Stimulated activated CD8-positive, alpha-beta memory T cell treated with anti-CD3 and anti-CD28 coated beads, Interleukin-12 subunit alpha, Interleukin-12 subunit beta, amount 100 ng/mL, for 4 hours (primary cell): Measurements from ENCODE around the gene ARID5A.

Experiments
- DNase-seq: peaks from one replicate; pipeline ENCODE4 v3.0.0-alpha.2; 2020; ENCODE audit warnings: low read depth

ARID5A gene

DNA sequence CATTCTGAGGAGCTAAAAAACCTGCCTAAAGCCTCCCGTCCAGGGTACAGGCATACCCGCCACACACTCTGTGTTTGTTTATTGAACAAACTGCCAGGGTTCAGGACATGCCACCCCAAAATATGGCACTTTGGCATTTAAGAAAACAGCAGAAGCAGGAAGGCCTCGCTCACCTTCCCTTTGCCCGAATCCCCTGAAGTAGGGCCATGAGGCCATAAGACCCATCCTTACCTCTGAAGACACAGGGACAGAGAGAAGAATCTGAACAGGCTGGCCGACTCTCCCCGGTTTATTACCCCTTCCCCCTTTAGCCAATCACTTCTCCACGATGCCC lies 29.7 kb upstream of the ARID5A start:
- DNase-seq: no peak

DNA sequence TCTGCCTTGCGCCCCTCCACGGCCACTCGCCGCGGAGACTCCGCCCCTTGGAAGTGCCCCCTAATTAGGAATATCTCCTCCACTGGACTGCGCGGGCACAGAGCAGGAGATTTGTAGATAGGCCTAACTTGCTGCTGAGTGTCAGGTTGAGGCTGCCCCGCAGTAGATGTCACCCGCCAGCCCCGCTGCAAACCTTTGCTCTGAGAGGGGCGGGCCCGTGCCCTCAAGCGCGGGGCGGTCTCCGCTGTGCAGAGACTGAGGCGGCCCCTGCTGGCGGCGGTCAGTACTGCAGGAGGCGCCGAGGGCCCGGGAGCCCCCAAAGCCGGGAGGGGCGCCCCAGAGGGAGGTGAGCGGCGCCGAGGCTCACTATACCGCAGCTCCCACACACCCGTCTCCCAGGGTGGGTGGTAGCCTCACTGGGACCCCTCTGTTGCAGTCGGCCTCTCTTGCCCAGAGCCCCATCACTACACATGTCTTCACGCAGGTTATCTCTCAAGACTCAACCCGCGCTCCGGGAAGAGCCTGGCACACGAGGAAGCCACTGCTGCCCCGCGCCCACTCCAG lies 28.5 kb upstream of the ARID5A start:
- DNase-seq: peak; percentile 78

DNA sequence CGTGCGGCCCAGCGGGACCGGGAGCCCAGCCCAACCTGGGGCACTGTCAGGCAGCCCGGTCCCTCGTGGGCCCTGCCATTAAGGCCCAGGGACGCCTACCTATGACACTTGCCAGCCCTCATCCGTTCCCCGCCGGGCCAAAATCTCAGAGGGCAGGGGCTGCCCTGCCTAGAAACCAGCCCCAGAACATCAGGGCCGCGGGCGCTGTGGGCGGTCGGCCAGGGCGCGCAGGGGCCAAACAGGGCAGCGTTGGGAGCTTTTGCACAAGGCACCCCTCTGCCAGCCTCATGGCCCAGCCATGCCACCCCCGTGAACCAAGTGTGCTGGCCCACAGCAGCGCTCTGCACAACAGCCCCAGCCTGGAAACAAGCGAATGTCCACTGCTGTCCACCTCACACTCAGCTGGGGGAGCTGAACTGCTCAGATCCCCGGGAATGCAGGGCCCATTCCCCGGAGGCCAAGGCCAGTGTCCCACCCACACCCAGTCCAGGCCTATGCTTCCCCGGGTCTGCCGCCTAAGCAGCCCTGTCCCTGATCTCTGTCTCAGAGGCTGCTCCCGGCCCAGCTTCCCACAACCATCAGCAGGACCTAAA lies 27.9 kb upstream of the ARID5A start:
- no peak for DNase-seq

DNA sequence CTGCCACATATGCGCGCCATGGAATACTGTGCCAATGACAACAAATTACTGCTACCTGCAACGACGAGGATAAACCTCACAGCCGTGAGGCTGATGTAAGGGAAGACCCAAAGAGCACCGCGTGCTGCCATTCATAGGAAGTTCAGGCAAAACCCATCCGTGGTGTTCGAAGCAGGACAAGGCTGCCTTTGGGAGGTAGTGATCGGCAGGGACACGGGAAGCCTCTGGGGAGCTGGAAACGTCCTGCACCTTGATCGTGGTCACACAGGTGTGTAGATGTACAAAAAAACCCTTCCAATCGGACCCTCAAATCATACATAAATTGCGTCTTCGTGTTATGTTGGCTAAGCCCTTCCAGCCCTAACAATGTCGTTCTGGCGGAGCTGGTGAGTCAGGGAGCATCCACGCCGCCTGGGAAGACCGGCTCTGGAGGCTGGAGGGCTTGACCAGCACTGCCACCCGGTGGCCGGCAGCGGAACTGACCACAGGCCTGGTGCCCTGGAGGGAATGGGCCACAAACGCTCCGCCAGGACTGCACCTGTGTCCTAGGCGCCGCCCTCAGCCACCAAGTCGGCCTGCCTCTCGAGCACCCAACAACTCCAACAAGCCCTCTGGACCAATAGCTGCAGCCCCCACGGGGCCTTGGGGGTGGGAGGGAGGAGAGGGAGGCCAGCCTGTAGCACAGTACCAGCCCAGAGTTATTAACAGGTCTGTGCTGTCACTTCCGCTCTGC lies 27.3 kb upstream of the ARID5A start:
- peak; percentile 27 for DNase-seq

DNA sequence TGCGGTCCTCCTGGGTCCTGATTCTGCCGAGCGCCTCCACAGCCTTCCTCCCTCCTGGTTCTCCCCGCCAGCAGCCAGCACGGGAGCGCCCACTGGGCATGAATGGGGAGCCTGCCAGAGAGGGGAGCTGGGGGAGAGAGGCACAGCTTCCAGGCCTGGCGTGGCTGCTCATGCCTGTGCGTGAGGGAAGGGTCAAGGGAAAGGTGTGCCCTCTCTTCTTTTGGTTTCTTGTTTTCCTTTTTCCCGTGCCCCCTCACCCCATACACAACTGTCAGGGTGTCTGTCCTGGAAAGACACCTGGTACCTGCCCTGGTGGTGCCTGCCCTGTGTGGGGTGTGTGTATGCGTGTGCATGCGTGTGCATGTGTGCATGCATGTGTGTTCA lies 26.7 kb upstream of the ARID5A start:
- no peak for DNase-seq

DNA sequence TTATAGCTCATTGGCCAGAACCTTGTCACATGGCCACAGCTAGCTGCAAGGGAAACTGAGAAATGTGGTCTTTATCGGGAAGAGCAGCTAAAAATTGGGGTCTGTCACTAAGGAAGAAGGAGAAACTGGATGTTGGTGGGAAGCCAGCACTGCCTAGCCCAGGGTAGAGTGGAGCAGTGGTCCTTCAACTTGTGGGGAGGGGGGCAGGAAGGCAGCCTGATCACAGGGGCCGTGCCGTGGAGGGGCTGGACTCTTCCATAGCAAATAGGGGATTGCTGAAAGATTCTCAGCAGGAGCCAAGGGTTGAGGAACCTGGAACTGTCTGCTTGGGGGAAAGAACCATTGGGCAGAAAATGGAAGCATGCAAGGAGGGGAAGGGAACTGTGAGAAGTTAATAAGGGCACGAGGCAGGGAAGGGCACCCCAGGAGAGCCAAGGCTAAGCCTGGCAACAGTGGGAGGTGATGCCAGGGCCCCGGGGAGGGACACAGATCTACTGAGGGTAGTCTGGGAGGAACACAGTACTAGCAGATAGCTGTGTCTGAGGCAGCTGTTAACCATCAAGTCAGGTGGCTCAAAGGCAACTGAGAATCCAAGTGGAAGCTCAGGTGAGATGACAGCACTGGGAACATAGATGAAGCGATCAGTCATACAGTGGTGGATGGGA lies 25.5 kb upstream of the ARID5A start:
- DNase-seq: no peak

DNA sequence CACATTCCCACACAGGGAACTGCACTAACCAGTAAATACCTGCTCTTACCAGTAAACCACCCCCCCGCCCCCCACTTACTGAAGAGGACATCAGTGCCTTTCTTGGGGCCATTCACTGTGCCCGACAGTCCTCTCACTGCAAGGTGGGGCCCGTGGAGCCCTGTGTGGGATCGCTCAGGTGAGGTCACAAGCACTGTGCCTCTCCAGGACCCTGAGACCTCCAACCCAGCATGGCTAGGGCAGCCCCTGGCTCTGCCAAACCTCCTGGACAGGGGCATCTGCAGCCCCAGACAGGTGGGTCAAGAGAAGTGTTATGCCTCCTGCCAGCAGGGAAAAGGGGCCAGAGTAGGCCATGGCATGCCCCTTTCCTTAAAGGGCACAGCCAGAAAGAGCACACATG lies 24.7 kb upstream of the ARID5A start:
- DNase-seq: no peak

DNA sequence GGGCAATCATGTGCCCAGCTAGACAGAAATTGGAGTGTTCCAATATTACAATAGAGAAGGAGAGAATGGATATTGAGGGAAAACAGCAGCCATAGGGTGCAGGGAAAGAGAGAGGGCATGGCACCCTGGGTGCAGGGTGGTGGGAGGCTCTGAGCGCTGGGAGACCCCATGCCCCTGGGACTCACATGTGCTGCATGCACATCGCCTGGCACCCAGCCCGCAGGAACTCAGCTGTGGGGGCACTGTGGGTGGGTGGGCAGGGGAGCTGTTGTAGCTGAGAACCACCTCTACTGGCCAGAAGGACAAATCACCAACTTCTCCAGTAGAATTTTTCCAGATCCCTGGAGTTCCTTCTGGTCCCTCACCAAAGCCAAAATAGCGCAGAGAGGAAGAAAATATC lies 24.2 kb upstream of the ARID5A start:
- DNase-seq: no peak

DNA sequence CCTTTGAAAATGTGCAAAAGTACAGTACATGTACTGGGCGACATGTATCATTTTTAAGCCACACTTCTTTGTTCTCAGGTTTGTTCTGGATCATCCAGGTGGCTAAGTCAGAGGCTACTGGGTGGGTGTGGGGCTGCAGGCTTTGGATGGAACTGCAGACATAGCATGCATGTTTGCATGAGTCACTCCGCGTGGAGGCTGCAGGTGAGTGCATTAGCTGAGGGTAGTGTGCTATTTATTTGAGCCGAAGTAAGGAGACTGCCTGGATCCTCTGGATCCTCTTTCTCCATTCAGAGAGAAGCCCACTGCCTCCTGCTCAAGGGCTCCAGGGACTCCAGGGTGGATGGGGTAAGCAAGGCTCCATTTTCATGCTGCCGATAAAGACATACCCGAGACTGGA lies 22.0 kb upstream of the ARID5A start:
- DNase-seq: no peak

DNA sequence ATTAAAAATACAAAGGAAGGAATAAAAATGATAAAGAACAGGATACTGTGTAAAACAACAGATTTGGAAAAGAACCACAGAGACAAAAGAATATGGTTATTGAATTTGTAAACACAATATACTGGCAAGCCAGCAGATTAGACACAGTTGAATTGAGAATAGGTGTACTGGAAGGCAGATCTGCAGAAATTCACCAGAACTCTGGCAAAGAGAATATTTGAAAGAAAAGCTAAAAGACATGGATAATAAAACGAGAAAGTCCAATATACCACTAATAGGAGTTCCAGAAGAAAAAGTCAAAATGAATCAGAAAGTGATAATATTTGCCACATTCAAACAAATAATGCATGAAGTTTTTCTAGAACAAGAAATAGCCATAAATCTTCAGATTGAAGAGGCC lies 19.5 kb upstream of the ARID5A start:
- DNase-seq: no peak

DNA sequence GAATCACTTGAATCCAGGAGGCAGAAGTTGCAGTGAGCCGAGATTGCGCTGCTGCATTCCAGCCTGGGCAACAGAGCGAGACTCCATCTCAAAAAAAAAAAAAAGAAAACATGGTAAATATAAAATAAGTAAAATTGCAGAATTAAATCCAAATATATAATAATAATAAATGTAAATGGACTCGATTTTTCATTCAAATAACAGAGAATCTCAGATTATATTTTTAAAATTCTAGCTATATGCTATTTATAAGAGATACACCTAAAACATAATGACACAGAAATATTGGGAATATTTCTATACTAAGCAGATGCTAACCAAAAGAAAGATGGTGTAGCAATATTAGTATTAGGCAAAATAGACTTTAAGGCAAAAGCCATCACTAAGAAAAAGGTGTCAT lies 16.3 kb upstream of the ARID5A start:
- no peak for DNase-seq

DNA sequence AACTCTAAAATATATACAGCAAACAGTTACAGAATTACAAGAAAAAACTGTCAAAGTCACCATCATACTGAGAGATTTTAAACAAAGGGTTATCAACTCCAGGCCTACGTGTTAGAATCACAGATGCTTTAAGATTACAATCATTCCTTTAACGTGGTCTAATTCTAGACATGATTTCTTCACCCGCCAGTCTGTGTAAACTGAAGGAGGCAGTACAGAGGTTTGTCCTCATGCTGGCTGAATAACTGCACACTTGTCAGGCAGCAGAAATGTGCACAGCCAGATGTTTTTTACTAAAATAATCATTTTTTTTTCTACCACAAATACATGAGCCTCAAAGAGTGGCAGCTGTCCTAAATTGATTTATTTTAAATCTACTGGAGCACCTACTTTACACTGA lies 15.9 kb upstream of the ARID5A start:
- DNase-seq: no peak

DNA sequence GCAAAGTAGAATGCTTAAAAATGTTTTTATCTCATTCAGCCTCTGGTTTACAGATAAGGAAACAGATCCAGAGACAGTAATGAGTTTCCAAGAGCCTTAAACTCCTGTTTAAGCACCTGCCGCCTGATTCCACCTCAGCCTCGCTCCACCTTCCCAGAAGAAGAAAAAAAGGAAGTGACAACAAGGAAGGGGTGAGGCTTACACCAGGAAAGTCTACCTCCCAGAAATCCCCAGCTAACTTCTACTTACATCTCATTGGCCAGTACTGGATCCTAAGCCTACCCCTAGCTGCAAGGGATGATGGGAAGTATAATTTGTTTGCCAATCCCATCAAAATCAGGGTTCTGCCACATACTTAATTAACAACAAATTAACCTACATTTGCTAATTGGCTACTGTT lies 15.3 kb upstream of the ARID5A start:
- DNase-seq: no peak

DNA sequence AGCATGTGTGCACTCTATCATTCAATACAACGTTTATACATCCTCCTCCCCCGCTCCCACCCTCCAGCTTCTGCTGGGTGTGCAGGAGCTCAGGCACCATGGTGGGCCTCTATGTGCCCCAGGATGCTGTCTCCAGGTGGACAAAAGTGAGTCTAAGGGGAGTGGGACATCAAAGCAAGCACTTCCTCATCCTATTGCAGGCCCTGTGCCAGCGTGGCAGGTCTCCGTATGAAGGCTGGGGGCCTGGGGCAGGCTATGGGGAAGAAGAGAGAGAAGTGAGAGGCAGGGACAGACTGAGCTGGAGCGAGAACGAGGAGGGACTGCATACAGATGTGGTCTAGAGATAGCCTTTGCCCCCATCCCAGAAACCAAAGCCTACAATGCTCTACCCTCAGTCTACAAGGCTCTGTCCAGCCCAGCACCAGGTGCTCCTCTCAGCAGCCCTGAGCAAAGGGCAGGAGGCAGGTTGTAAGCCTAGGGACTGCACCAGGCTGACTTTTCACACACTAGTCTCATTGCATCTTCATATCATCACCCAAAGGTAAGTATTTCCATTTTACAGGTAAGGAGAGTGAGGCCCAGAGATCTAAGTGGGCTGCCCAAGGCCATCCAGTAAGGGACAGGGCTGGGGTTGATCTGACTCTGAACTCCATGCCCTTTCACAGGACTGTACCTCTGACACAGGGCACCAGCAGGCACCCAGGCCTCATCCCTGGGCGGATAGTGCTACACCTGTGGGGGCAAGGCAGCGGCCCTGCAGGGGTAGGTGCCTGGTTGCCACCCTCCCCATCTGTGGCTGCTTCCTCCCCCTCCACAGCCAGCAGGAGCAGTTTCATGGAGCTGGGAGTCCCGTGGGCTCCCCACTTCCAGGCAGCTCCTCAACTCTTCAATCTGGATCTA lies 14.0 kb upstream of the ARID5A start:
- no peak for DNase-seq

DNA sequence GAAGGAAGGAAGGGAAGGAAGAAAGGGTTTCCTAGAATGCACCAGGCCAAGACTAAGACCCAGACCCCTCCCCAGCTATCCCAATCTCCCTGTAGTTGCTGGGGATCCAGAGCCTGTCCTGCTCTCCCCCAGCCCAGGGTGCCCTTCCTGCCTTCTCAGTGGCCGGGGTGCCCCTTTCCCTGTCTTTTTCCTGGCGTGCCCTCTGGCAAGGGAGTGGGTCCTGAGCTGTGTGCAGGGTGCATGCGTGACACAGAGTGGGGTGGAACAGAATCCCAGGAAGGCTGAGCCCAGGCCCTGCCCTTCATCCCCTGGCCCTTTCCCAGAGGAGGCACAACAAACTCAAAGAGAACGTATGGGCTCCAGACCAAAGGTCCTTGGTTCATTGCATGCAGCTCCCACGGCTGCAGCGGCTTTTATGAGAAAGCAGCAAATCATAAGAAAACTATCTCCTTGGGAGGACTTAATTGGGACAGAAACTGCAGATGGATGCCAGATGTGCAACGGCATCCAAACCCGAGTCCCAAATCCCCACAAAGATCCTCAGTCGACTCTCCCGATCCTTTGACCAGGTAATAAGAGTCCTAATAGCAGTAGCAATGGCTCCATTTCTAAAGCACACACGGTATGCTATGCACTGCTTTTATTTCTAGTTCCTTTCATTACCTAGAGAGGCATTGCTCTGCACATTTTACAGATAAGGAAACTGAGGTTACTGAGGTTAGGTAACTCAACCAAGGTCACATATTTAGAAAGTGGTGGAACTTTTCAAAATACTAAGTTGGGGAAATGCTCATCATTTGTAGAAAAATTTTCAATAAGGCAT lies 12.7 kb upstream of the ARID5A start:
- DNase-seq: no peak

DNA sequence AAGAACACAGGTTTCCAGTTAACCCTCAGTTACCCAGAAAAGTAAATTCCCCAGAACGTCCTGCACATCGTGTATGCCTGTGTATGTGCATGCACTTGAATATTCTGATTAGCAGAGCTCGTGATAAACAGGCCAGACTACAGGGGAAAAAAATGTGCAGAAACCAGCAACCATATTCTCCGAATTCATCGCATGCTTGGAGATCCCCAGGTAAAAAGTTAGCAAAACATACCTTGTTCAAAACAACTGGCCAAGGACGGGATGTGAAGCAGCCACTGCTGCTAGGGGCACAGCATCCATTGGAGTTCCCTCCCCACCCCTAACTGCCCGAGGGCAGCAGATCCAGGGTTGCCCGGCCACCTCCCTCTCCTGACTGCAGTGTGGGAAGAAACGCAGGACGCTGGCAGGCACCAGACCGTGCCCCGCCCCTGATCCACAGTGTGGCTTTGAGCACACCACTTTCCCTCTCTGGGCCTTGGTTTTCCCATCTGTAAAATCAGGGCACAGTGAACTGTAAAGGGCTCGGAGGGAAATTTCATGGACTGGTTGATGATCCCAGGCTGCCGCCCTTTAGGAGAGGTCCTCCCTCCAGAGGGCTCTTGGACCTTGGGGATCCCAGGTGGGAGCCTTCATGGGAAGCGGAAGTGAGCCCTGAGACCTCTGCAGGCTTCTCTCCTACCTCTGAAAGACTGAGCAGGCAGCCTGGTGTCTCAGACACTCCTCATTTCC lies 11.9 kb upstream of the ARID5A start:
- no peak for DNase-seq

DNA sequence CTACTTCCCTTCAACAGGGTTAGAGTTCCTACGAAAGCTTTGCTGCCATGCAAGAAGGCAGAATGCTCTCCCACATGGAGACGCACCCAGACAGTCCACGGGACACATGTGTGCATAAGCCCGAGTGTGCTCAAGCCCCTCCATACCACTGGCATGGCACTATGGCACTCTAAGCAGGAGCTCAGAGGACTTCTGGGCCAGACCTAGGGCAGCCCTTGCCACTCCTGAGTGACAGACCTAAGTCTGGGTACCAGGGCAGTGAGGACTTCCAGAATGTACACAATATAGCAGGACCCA lies 11.4 kb upstream of the ARID5A start:
- DNase-seq: no peak

DNA sequence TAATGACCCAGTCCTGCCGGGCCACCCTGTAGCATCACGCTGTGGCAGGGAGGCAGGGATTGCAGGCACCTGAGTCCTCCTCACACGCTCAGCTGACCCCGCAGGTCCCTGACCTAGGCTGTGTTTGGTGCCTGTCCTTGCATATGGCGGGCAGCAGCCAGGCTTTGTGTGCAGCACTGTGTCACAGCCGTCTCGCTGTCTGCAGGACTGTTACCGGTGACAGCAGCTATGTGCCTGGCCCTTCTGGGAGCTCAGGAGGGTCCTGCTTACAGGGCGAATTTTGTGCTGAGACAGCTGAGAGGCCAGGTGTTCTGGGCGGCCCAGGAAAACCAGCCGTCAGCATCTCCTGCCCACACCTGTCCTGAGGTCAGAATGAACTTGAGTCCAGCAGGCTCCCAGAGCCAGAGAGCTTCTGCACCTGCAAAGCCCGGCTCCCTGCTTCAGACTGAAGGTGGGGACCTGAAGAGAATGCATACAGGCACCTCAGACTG lies 10.4 kb upstream of the ARID5A start:
- no peak for DNase-seq

DNA sequence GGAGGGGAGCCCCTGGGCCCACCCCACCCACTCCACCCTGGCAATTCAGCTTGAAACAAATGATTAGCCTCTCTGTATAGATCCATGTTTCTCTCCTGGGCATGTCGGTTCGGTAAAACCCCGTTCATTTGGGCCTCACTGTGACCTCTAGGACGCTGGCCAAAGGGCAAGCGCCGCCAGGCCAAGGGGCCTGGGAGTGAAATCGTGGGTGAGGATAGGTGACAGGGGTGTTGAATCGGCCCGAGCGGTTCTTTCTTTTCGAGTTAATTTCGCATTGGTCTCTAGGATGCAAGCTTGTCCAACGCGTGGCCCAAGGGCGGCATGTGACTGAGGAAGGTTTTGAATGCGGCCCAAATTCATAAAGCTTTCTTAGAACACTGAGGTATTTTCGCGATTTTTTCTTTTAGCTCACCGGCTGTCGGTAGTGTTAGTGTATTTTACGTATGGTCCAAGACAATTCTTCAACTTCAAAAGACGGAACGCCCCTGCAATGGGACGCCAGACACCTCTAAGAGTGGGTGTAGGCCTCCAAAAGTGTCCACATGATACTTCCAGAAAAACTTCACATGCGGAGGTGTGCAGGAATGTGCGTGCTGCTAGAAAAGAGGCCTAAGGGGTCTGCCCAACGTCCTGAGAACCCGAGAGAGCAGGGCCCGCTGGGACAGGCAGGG lies 9.8 kb upstream of the ARID5A start:
- no peak for DNase-seq

DNA sequence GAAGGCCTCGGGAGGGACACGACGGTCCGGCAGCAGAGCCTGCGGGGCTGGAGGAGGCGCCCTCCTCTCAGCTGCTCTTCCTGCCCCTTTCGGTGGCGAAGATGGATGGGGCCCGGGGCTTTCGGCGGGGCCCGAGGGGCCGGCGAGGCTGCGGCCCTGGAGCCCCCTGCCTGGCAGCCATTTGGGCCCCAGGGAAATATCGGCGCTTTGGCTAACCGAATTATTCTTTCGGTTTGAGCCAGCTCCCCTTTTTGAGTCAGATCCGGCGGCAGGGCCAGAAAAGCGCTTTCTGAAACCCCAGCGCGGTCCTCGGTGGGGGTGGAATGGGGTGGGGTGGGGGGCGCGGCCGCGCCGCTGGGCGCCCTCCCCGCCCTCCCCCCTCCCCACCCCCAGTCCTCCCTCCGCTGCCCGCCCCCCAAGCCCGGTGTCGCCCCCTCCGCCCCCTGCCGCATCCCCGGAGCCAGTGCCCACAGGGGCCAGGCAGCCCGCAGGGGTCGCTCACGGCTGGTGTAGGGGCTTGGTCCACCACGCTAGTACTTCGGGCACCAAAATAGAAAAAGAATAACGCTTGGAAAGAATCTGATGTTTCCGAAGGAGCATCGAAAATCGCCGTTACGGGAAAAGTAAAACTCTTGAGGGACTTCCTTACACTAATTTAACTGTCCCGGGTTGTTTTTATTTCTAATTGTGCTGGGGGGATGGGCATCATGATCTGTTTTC lies 9.1 kb upstream of the ARID5A start:
- DNase-seq: peak; percentile 33
